ENCODE results near the gene SCUBE1.

SCUBE1 gene

DNA sequence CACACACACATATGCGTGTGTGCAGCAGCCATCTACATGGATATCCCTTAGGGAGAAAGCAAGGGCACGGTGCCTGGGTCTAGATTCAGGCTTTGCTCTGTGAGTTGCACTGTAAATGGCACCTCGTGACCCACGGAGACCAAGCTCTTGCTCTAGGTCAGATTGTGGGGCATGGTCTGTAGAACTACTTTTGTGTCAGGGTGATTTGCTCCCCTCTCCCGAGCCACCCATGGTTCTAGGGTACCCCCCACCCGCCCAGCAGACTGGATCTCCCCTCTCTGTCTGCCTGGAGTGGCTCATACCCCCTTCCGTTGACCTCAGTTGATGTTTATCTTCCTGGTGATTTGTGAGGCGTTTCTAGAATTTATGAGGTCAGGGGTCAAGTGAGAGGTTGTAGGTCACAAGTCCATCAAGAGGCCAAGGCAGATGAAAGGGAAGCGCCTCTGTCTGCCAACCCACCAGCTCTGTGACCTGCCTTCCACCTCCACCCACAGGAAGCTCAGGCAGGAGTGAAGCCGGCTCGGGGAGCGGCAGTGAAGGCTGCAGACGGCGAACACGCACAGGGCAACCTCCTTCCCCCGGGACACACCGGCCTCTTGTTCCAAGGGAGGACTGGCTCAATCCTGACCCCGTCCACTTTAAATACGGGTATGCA, 80.1 kb downstream of the SCUBE1 start:
- DNase-seq (ENCODE audit: low spot score) (peak; percentile 34), FAIRE-seq (peak; percentile 40)

DNA sequence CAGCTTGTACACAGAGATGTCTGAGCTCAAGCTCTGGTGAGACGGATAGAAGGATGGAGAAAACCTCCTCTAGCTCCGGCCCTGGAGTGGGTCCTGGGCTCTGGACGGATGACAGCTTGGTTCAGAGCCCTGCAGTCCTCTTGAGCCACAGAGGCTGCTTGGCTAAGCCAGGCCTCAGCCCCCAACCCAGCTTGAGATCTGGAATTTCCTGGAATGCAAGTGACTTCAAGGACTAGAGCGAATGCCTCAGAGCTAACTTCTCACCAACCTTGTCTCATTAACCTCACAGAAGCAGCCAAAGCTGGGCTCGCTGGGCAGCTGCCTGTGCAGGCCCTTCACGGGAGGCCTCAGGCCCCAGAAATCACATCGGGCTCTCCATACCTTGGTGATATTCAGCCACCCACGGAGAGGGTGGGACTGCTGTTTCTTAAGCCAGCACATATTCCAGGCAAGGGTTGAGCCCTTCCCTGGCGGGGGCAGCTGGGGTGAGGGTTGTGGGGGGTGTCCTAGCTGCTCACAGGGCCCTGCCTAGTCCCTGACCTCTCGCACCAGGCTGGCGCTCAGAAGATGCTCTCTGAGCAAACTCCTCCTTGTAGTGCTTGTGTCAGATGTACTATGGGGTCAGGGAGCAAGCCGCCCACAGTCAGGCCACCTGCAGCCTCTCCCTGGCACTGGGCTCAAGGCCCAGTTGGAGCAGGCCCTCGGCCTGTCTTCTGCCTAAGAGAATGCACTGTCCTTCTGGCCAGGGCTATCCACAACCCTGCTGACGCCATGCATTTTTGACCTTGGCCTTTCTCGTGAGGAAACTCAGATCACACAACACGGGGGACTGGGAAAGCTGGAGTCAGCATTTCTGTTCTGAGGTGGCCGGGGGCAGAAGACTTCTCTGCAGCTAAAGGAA, 82.6 kb downstream of the SCUBE1 start:
- DNase-seq (ENCODE audit: low spot score) (no peak), FAIRE-seq (no peak)

DNA sequence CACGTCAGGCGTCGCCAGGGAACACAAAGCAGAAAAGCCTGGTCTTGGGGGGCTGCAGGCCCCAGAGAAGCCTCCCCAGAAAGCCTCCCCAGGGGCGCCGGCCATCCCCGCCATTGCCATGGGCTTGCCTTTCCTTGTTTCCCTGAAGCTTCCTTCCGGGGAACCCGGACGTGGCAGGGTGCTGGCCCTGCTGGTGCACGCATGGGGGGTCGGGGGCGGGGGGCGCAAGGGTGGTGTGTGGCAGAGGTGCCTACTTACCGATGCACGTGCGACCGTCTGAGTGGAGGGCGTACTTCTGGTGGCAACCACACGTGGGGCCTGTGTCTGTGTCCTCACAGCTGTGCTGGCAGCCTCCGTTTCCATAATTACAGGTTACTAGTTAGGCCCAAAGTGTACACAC, 85.2 kb downstream of the SCUBE1 start:
- FAIRE-seq: no peak
- DNase-seq (ENCODE audit: low spot score): no peak

- DNase-seq (ENCODE audit: low spot score) (no peak), FAIRE-seq (no peak)
Observed at GRCh38 chr22:43257549-43257948, 85.6 kb downstream of the SCUBE1 start.

GRCh38 chr22:43256976-43257545, 86.1 kb downstream of the SCUBE1 start:
- DNase-seq (ENCODE audit: low spot score) (no peak), FAIRE-seq (no peak)

DNA sequence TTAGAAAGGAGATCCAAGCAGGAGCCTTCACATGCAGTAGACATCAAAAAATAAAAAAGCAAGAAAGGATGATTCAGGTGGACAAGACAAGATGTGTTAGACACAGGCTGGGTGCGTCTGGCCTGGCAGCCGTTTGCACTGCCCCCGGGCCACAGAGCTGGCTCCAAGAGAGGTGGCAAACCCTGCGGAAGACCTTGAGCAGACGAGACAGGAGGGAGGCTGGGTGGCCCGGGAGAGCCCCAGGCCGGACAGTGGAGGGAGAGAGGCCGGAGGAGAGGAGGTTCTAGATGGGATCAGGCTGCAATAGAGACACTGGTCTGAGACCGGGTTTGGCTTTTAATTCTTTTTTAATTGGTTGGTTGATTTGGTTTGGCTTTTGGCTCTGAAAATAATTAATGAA, 86.6 kb downstream of the SCUBE1 start:
- no peak for DNase-seq (ENCODE audit: low spot score)

DNA sequence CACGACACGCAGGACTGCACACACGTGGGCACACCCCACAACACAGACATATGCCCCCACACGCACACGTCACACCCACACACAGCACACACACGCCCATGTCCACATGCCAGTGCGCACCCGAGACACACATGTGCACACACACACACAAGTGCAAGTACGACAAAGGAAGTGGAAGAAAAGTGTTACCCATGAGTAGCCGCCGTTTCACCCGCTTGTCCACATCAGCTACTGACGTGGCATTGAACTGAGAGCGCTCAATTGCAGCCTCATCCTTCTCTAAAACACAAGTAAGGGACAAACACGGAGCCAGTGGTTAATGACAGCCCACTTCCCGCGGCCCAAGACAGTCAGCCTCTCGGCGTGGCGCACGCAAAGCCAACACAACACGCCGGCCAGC, 87.9 kb downstream of the SCUBE1 start:
- no peak for FAIRE-seq

More for the DNA sequence above, 86.6 kb downstream of the SCUBE1 start:
- no peak for FAIRE-seq

DNA sequence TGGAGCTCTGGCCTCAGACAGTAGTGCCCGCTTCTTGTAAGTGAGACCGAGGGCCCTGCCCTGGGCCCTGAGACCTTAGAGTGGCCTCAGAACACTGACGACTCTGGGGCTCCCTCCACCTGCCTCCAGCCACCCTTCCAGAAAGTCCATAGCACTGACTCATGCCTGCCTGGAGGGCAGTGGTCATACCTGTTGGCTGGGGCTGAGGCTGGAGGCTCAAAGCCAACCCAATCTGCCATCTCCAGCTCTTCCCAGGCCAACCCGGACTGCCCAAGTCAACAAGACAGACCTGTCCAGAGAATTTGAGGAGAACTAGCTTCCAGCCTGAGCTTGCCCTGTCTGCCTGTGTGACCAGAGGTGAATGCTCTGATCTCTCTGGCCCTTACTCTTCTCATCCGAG, 89.3 kb downstream of the SCUBE1 start:
- no peak for DNase-seq (ENCODE audit: low spot score)
- no peak for FAIRE-seq

More for the DNA sequence above, 87.9 kb downstream of the SCUBE1 start:
- no peak for DNase-seq (ENCODE audit: low spot score)

DNA sequence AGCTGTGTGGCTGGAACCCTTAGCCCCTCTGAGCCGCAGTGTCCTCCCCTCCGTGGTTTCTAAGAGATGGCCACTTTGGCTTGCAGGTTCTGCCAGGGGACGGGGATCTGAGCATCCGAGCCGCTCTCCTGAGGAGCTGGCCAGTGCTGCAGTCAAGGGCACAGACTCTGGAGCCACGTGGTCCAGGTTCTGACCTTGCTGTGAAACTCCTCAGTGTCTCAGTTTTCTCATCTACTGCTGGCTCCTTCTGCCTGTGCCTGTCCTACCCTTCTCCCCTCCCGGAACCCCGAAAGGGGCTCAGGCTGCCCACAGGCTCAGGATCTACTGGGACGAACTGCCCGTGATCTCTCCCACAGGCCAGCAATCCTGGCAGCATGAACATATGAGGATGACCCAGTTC, 90.9 kb downstream of the SCUBE1 start:
- FAIRE-seq (no peak), DNase-seq (ENCODE audit: low spot score) (no peak)

DNA sequence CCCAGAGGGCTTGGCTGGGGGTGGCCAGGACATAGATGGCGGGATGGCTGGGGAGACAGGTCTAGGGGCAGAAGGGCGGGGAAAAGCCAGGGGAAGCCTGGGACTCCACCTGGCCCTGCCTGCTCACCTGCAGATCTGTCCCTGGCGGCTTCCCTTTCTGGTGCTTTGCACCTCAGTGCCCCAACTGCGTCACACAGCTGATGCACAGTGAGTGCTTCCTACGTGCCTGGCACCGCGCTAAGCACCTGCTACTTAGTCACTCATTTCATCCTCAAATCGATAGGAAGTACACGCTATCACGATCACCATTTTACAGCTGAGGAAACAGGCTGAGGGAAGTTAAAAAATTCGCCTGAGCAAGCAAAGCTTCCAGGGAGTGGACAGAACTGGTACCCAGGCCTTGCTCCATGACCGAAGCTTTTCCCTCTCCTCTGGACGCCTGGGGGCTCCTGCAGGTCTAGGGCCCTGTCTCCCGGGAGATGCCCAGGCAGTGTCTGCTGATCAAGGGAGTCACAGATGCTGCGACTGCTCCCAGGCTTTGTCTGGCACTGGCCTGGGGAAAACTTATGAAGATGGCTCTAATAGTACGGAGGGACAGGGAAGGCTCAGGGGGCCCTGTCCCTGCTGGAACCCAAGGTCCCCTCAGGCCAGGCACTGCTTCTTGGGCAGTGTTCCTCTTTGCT, 93.2 kb downstream of the SCUBE1 start:
- no peak for FAIRE-seq
- DNase-seq (ENCODE audit: low spot score): no peak

DNA sequence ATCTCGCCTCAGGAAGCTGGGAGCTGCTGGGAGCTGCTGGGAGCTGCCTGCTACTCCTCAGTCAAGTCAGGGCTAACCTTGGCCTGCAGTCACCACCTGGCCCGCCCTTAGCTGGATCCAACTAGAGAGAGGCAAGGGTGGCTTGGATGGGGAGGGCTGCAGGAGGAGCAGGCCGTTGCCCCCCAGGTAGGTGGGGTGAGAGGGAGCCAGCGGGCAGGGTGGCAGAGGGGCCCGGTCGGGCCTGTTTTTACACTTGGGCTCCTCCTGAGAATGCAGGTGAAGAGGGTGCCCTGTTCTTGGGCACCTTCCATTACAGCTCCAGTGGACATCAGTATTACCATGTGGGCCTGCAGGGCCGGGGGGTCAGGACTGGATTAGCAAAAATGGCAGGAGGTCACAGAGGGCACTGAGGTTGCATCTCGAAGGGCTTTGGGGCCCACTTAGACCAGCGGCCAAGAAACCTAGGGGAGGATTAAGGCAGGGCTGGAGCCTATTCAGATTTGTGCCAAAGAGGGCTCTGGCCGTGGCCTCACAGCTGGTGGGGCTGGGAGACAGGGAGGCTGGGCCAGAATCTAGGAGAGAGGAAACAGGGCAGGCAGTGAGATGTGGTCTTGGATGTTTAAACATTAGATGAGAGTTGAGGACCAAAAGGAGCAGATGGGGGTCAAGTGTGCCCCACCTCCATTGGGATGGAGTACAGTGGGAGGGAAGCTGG, 95.5 kb downstream of the SCUBE1 start:
- FAIRE-seq (no peak), DNase-seq (ENCODE audit: low spot score) (no peak)

- DNase-seq (ENCODE audit: low spot score) (no peak), FAIRE-seq (no peak)
Observed at GRCh38 chr22:43246188-43246587, 97.0 kb downstream of the SCUBE1 start.

DNA sequence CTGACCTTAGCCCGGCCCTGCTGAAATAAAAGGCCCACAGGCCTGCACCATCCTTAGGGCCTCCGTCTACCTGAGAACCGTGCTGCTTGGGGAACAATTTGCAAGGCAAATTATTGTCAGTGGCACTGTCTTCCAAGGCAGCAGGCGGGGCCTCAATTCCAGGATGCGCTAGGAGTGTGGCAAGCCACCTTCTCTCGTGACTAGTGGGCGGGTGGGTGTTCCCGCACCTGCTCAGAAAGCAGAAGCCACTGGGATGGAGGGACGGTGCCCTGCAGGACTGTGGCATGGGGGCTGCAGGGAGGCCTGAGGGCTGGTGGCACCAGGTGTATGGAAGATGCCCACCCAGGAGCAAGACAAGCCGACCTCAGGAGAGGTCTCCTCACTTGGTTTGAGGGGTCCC, 97.5 kb downstream of the SCUBE1 start:
- DNase-seq (ENCODE audit: low spot score) (no peak), FAIRE-seq (no peak)

GRCh38 chr22:43244803-43245527, 98.2 kb downstream of the SCUBE1 start:
- no peak for FAIRE-seq
- DNase-seq (ENCODE audit: low spot score): no peak

GRCh38 chr22:43244402-43244801, 98.8 kb downstream of the SCUBE1 start:
- FAIRE-seq (no peak), DNase-seq (ENCODE audit: low spot score) (no peak)

DNA sequence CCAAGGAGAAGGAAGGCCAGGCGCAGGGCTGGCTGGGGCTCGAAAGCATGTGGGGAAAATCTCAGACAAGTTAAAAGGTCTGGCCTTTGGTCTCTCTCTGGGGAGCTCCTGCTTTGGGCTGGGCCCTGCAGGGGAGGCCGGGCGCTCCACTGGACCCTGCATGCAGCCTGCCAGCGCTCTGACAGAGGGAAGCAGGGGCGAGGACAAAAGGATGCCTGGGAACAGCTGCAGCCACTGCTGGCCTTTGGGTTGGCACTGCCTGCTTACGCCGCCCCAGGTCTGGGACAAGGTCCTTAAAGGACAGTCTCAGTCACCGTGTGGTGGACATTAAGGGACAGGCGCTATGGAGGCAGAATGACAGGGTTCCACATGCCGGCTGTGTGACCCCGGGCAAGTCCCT, 99.8 kb downstream of the SCUBE1 start:
- no peak for DNase-seq (ENCODE audit: low spot score)
- no peak for FAIRE-seq

DNA sequence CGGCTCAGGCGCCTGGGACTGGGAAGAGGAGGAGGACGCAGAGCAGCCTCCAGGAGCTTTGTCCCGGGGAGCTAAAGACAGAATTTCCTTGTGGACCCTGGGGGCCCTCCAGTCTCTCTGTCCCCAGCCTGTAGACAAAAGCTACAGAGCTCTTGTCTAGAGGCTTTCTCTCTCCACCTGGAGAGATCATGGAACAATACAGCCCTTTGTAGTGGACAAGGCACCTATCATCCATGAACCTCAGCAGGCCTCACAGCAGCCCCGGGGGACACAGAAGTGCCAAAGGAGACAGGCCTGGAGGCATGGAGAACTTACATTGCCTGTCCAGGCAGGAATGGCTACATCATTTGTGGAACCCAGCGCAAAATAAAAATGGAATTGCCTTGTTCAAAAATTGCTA, 100.5 kb downstream of the SCUBE1 start:
- FAIRE-seq: no peak

GRCh38 chr22:43241699-43242386, 101.3 kb downstream of the SCUBE1 start:
- no peak for DNase-seq (ENCODE audit: low spot score)
- FAIRE-seq: no peak

More for the DNA sequence above, 100.5 kb downstream of the SCUBE1 start:
- no peak for DNase-seq (ENCODE audit: low spot score)

GRCh38 chr22:43241138-43241597, 102.0 kb downstream of the SCUBE1 start:
- DNase-seq (ENCODE audit: low spot score): no peak
- FAIRE-seq: no peak

DNA sequence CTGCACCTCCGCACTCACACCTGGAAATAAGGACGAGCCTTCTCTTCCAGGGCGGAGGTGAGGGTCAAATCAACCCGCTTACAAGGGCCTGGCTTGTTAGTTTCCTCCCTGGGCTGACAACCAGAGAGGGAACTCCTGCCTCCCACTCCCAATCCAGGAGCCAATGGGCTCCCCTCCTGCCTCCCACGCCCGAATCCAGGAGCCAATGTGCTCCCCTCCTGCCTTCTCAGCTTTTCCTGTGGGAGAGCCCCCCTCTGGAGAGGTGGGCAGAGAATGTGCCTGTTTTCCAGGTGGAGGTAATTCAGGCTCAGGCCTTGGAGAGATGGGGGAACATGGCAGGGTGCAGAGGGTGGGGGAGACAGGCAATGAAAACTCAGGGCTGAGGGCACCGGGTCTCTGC, 102.6 kb downstream of the SCUBE1 start:
- FAIRE-seq (no peak), DNase-seq (ENCODE audit: low spot score) (no peak)

Data from urothelium cell line (cell line).